SK-N-SH (cell line): ENCODE data around the gene RIN2. TPM values are rescaled to one million over a fixed set of nuclear protein-coding genes. Genes with fewer than 3 reads are reported as not detected.

Experiments used
- CTCF ChIA-PET: fragments of 300-600, 350-600 bp; formaldehyde crosslinking; extraction: SDS; loops from one replicate; lab custom pipeline; 2021; lab: Yijun Ruan, JAX
- POLR2A ChIA-PET: fragments of 350-600 bp; sonication (Branson Sonifier 250); formaldehyde crosslinking; extraction: SDS; loops from one replicate; lab custom pipeline; 2020; ENCODE audit warnings: antibody characterized with exemption, inconsistent platforms; lab: Yijun Ruan, JAX
- DNase-seq: peaks from one replicate; pipeline ENCODE4 v3.0.0; 2012
- H2AFZ ChIP-seq: fragments of 200-600 bp; sonication (generic); 2 replicates; pipeline ENCODE4 v1.8.1; 2016; ENCODE audit warnings: antibody characterized with exemption, mild to moderate bottlenecking, low read depth
- H3F3A ChIP-seq: fragments of 200-600 bp; sonication (generic); replicated peaks from 2 replicates; pipeline ENCODE3; 2016; ENCODE audit warnings: antibody characterized with exemption, mild to moderate bottlenecking; ENCODE audit not compliant: insufficient read depth
- H3K27ac ChIP-seq, 2 experiments: fragments of 200-500 bp in 1 of 2; fragments of 200-600 bp in 1 of 2; sonication (Bioruptor generic) in 1 of 2; sonication (generic), shearing (Covaris generic) in 1 of 2; 2 replicates each; pipeline versions ENCODE4 v1.5.1 to v1.6.1; 2014 to 2016; ENCODE audit warnings: low read depth in 2 of 2, inconsistent platforms in 1 of 2, low read length in 1 of 2, mild to moderate bottlenecking in 1 of 2, mixed read lengths in 1 of 2
- H3K27me3 ChIP-seq: fragments of 200-600 bp; sonication (generic), shearing (Covaris generic); 2 replicates; pipeline ENCODE4 v1.6.1; 2016; ENCODE audit warnings: mixed run types; ENCODE audit not compliant: insufficient read depth
- H3K36me3 ChIP-seq, 2 experiments: fragments of 200-500 bp in 1 of 2; fragments of 200-600 bp in 1 of 2; sonication (Bioruptor generic) in 1 of 2; sonication (generic) in 1 of 2; replicated peaks in 1 of 2; 2 replicates each; pipeline versions ENCODE3 to v1.5.1; 2014 to 2016; ENCODE audit warnings: low read length in 1 of 2, mild to moderate bottlenecking in 1 of 2; ENCODE audit not compliant: insufficient read depth in 2 of 2, control insufficient read depth in 1 of 2
- H3K4me1 ChIP-seq, 2 experiments: fragments of 200-500 bp in 1 of 2; fragments of 200-600 bp in 1 of 2; sonication (Bioruptor generic) in 1 of 2; sonication (generic), shearing (Covaris generic) in 1 of 2; 2 replicates each; pipeline versions ENCODE4 v1.5.1 to v1.6.1; 2014 to 2016; ENCODE audit warnings: low read depth in 1 of 2, low read length in 1 of 2, mixed run types in 1 of 2; ENCODE audit not compliant: insufficient read depth in 2 of 2, control insufficient read depth in 1 of 2
- H3K4me2 ChIP-seq: fragments of 200-600 bp; sonication (generic), shearing (Covaris generic); 2 replicates; pipeline ENCODE4 v1.6.1; 2017; ENCODE audit warnings: mixed run types
- H3K4me3 ChIP-seq, 2 experiments: fragments of 200-500 bp in 1 of 2; fragments of 200-600 bp in 1 of 2; sonication (Bioruptor generic) in 1 of 2; sonication (generic), shearing (Covaris generic) in 1 of 2; 2 replicates each; pipeline versions ENCODE4 v1.5.1 to v1.8.1; 2014 to 2016; ENCODE audit warnings: low read depth in 2 of 2, inconsistent platforms in 1 of 2, low read length in 1 of 2, mild to moderate bottlenecking in 1 of 2, mixed read lengths in 1 of 2, moderate library complexity in 1 of 2
- H3K79me2 ChIP-seq: fragments of 200-600 bp; sonication (generic); 2 replicates; pipeline ENCODE4 v1.8.1; 2017; ENCODE audit warnings: mild to moderate bottlenecking; ENCODE audit not compliant: insufficient read depth
- H3K9ac ChIP-seq: fragments of 200-600 bp; sonication (generic); 2 replicates; pipeline ENCODE4 v1.6.1; 2017; ENCODE audit warnings: mixed run types
- H3K9me2 ChIP-seq: fragments of 200-600 bp; sonication (generic); 2 replicates; pipeline ENCODE4 v1.6.1; 2017; ENCODE audit warnings: mixed run types
- H3K9me3 ChIP-seq: fragments of 200-600 bp; sonication (generic); 2 replicates; pipeline ENCODE4 v1.6.1; 2017; ENCODE audit warnings: mixed run types, mild to moderate bottlenecking, moderate library complexity
- H4K20me1 ChIP-seq: fragments of 200-600 bp; sonication (generic); 2 replicates; pipeline ENCODE4 v1.6.1; 2017; ENCODE audit warnings: mild to moderate bottlenecking, mixed run types; ENCODE audit not compliant: insufficient read depth
- ELF1 ChIP-seq: IDR thresholded peaks from 2 replicates; pipeline ENCODE4 v1.4.0; 2012
- FOSL2 ChIP-seq: IDR thresholded peaks from 2 replicates; pipeline ENCODE4 v1.4.0; 2012; ENCODE audit warnings: low read depth, mild to moderate bottlenecking, moderate library complexity, borderline replicate concordance
- FOXM1 ChIP-seq: IDR thresholded peaks from 2 replicates; pipeline ENCODE4 v1.4.0; 2012; ENCODE audit warnings: low read depth, mild to moderate bottlenecking
- NFIC ChIP-seq: IDR thresholded peaks from 2 replicates; pipeline ENCODE4 v1.4.0; 2012; ENCODE audit warnings: borderline replicate concordance
- NRF1 ChIP-seq: IDR thresholded peaks from 2 replicates; pipeline ENCODE4 v1.6.1; 2012; ENCODE audit warnings: low read depth, mild to moderate bottlenecking, low read length
- POLR2AphosphoS5 ChIP-seq: IDR thresholded peaks from 2 replicates; pipeline ENCODE4 v1.6.1; 2012; ENCODE audit warnings: low read depth, low read length
- RAD21 ChIP-seq: IDR thresholded peaks from 2 replicates; pipeline ENCODE4 v1.6.1; 2012; ENCODE audit warnings: mild to moderate bottlenecking, low read length
- RCOR1 ChIP-seq: fragments of 150-350 bp; IDR thresholded peaks from 2 replicates; pipeline ENCODE4 v1.6.1; 2017; ENCODE audit warnings: antibody characterized with exemption, low read length
- RXRA ChIP-seq: IDR thresholded peaks from 2 replicates; pipeline ENCODE4 v1.4.0; 2012; ENCODE audit warnings: low read depth, mild to moderate bottlenecking, borderline replicate concordance
- SIN3A ChIP-seq: IDR thresholded peaks from 2 replicates; pipeline ENCODE4 v1.6.1; 2012; ENCODE audit warnings: low read depth, mild to moderate bottlenecking, low read length, moderate library complexity, borderline replicate concordance
- SMC3 ChIP-seq: IDR thresholded peaks from 2 replicates; pipeline ENCODE4 v1.6.1; 2012; ENCODE audit warnings: low read depth, low read length, improper control_type of control experiment
- TEAD4 ChIP-seq: IDR thresholded peaks from 2 replicates; pipeline ENCODE4 v1.4.0; 2012; ENCODE audit warnings: mild to moderate bottlenecking, borderline replicate concordance; ENCODE audit not compliant: insufficient read depth
- YY1 ChIP-seq: IDR thresholded peaks from 2 replicates; pipeline ENCODE4 v1.4.0; 2012; ENCODE audit warnings: low read depth, mild to moderate bottlenecking
- WGBS: methylation state at CpG from one replicate; pipeline ENCODE4 v1.1.6; 2017; ENCODE audit warnings: low lambda C conversion rate; 5-methylcytosine and 5-hydroxymethylcytosine counted together
- polyA plus RNA-seq, 3 experiments: library from polyadenylated mRNA; depleted of rRNA; stranded (reverse); fragments of >200 nt; gene quantifications; 2 replicates each; pipeline ENCODE4 v1.2.3, GENCODE V29; 2012
- TF ChIP-seq, protein P1 (sequence below): IDR thresholded peaks from 2 replicates; pipeline ENCODE4 v1.4.0; 2012; ENCODE audit warnings: low read depth, borderline replicate concordance
- TF ChIP-seq, protein P2 (sequence below): IDR thresholded peaks from 2 replicates; pipeline ENCODE4; 2012
- TF ChIP-seq, protein P3 (sequence below): fragments of 150-350 bp; IDR thresholded peaks from 2 replicates; pipeline ENCODE4 v1.6.1; 2017; ENCODE audit warnings: antibody characterized with exemption, low read length, low read depth, borderline replicate concordance
- TF ChIP-seq, protein P4 (sequence below): IDR thresholded peaks from 2 replicates; pipeline ENCODE4 v1.4.0; 2012; ENCODE audit warnings: low read depth, borderline replicate concordance

The RIN2 gene
- polyA plus RNA-seq, 1 of the 3 experiments (the other 2 are of a cell fraction), result 6.8 TPM

DNA sequence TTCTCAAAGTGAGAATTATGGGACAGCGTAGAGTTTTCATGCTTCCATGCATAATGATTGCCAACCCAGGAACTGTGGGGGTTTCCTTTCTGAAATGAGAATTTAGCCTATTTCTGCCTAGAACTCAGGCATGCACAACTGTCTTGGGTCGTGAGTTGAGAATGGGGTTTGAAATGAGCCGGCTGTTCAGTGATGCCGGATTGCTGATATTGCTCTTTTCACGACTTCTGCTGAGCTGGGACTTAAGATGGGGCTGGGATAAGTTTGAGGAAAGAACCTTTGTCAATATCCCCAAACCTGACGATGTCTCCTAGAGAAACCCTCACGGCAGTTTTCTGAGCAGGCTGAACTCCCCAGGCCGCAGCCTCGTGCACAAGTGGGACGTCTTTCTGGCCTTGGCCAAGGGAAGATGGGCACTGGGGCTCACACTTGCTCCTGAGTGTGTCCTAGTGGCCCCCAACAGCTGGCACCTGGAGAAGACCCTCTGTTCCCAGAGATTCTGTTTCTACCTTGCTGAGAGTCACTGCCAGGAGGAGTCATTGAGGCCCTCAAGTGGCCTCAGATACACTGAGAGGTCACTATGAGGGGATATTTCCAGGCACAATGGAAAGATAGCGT is 34.1 kb upstream of the RIN2 start:
- CTCF ChIA-PET, result interaction anchor here (0.6 kb wide), 1 partner anchor 700 kb away, joined by 3 read pairs; no protein-coding TSS in a partner anchor
- Histone ChIP-seq H3K27me3 (no peaks in the 10 kb centered on the region), H3K9me2 (no peaks in the 10 kb centered on the region)

DNA sequence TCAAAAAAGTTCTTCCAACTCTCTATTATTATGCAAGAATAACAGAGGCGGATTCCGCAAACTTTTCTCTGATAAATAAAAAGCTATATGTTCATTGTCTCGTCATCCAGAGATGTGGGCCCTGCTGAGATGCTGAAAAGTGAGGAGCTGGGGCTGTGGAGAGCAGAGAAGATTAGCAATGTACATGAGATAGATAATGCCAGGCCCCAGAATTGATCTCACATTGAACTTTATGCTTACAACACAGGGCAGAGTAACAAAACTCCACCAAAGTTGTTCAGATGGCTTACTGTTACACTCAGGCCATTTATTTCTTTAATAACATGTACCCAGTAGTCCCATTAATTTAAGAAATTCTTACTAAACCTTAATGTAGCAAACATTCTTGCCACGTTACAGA is 32.7 kb upstream of the RIN2 start:
- H3K4me3 ChIP-seq, result no peak overlapping the region
- no peaks in the 10 kb centered on the region for H3K36me3 ChIP-seq
- H3K4me1 ChIP-seq, result no peaks in the 10 kb centered on the region
- H3K9ac ChIP-seq, result no peak overlapping the region
- H3K27ac ChIP-seq, result no peak overlapping the region
- H4K20me1 ChIP-seq, result no peaks in the 10 kb centered on the region
- H3K9me3 ChIP-seq, result no peaks in the 10 kb centered on the region
- no peak overlapping the region for H3K4me2 ChIP-seq
- H2AFZ ChIP-seq, result no peak overlapping the region
- CTCF ChIA-PET, result no interaction called here
- TF ChIP-seq ELF1, result no peak
- TF ChIP-seq SIN3A, result no peak
- TF ChIP-seq, protein P1, sequence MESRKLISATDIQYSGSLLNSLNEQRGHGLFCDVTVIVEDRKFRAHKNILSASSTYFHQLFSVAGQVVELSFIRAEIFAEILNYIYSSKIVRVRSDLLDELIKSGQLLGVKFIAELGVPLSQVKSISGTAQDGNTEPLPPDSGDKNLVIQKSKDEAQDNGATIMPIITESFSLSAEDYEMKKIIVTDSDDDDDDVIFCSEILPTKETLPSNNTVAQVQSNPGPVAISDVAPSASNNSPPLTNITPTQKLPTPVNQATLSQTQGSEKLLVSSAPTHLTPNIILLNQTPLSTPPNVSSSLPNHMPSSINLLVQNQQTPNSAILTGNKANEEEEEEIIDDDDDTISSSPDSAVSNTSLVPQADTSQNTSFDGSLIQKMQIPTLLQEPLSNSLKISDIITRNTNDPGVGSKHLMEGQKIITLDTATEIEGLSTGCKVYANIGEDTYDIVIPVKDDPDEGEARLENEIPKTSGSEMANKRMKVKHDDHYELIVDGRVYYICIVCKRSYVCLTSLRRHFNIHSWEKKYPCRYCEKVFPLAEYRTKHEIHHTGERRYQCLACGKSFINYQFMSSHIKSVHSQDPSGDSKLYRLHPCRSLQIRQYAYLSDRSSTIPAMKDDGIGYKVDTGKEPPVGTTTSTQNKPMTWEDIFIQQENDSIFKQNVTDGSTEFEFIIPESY, result no peak
- no peak for TF ChIP-seq TEAD4
- TF ChIP-seq NRF1, result no peak
- TF ChIP-seq, all 33 proteins: peak for 0
- H3K9me2 ChIP-seq, result no peaks in the 10 kb centered on the region
- POLR2A ChIA-PET, result no interaction called here
- peaks cover 3% of the 10 kb centered on the region for H3F3A ChIP-seq
- no peaks in the 10 kb centered on the region for H3K27me3 ChIP-seq
- DNase-seq, result no peak
- WGBS, result 92% methylated on average over 4 of the region's 4 CpGs
- no peaks in the 10 kb centered on the region for H3K79me2 ChIP-seq

More for the DNA sequence above, 34.1 kb upstream of the RIN2 start:
- POLR2A ChIA-PET, result no interaction called here
- TF ChIP-seq, protein P2, sequence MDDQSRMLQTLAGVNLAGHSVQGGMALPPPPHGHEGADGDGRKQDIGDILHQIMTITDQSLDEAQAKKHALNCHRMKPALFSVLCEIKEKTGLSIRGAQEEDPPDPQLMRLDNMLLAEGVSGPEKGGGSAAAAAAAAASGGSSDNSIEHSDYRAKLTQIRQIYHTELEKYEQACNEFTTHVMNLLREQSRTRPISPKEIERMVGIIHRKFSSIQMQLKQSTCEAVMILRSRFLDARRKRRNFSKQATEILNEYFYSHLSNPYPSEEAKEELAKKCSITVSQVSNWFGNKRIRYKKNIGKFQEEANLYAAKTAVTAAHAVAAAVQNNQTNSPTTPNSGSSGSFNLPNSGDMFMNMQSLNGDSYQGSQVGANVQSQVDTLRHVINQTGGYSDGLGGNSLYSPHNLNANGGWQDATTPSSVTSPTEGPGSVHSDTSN, result no peak
- TF ChIP-seq, protein P3, sequence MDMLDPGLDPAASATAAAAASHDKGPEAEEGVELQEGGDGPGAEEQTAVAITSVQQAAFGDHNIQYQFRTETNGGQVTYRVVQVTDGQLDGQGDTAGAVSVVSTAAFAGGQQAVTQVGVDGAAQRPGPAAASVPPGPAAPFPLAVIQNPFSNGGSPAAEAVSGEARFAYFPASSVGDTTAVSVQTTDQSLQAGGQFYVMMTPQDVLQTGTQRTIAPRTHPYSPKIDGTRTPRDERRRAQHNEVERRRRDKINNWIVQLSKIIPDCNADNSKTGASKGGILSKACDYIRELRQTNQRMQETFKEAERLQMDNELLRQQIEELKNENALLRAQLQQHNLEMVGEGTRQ, result no peak
- TF ChIP-seq, protein P1, result no peak
- TF ChIP-seq RCOR1 (no peak), SMC3 (no peak), RXRA (no peak), POLR2AphosphoS5 (no peak), NFIC (no peak), FOXM1 (no peak), YY1 (no peak), RAD21 (no peak), FOSL2 (no peak)
- TF ChIP-seq, protein P4, sequence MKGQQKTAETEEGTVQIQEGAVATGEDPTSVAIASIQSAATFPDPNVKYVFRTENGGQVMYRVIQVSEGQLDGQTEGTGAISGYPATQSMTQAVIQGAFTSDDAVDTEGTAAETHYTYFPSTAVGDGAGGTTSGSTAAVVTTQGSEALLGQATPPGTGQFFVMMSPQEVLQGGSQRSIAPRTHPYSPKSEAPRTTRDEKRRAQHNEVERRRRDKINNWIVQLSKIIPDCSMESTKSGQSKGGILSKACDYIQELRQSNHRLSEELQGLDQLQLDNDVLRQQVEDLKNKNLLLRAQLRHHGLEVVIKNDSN, result no peak
- Histone ChIP-seq H3K27ac (no peak overlapping the region), H3F3A (peaks cover 3% of the 10 kb centered on the region), H3K4me2 (no peak overlapping the region), H2AFZ (no peak overlapping the region), H3K79me2 (no peaks in the 10 kb centered on the region), H3K9ac (no peak overlapping the region), H3K4me1 (no peaks in the 10 kb centered on the region), H4K20me1 (no peaks in the 10 kb centered on the region), H3K9me3 (no peaks in the 10 kb centered on the region), H3K36me3 (no peaks in the 10 kb centered on the region), H3K4me3 (no peak overlapping the region)
- no peak for DNase-seq
- WGBS, result 85% methylated on average over 10 of the region's 11 CpGs
